22Rv1 (cell line): ENCODE results near the gene BTBD1.

Experiments
- CTCF ChIP-seq: fragments of 450-650 bp; IDR thresholded peaks from 2 replicates; pipeline ENCODE4 v1.5.1; 2017; ENCODE audit warnings: mild to moderate bottlenecking
- ZFX ChIP-seq: fragments of 450-650 bp; IDR thresholded peaks from 2 replicates; pipeline ENCODE4 v1.6.1; 2017; ENCODE audit warnings: antibody characterized with exemption, borderline replicate concordance

GRCh38 chr15:82968066-82968465 lies 99.0 kb downstream of the BTBD1 start:
- no peak for TF ChIP-seq CTCF
- TF ChIP-seq ZFX, result no peak
